Sigmoid colon (tissue), 7 donors: Measurements from ENCODE around the gene KCNT1. TPM values are rescaled to one million over a fixed set of nuclear protein-coding genes. Genes with fewer than 3 reads are reported as not detected.

ENCODE experiments used
- DNase-seq: peaks from one replicate; pipeline ENCODE4 v3.0.0-alpha.2; 2019
- H3K27ac ChIP-seq, 4 donors: fragments of 200-600 bp; sonication (generic); one replicate each; pipeline ENCODE4 v1.5.1; 2016 to 2019; ENCODE audit warnings: mild to moderate bottlenecking in 1 of 4
- H3K27me3 ChIP-seq, 3 donors: fragments of 200-600 bp; sonication (generic); one replicate each; pipeline ENCODE4 v1.5.1; 2019; ENCODE audit warnings: mild to moderate bottlenecking in 1 of 3
- H3K36me3 ChIP-seq, 4 donors: fragments of 200-600 bp; sonication (generic); one replicate each; pipeline ENCODE4 v1.5.1; 2016 to 2019
- H3K4me1 ChIP-seq, 4 donors: fragments of 200-600 bp; sonication (generic); one replicate each; pipeline ENCODE4 v1.5.1; 2017 to 2019
- H3K4me3 ChIP-seq, 4 donors: fragments of 200-600 bp; sonication (generic); one replicate each; pipeline ENCODE4 v1.5.1; 2017 to 2019; ENCODE audit warnings: mild to moderate bottlenecking in 2 of 4, moderate library complexity in 1 of 4
- H3K9me3 ChIP-seq, 4 donors: fragments of 200-600 bp in 3 of 4; sonication (generic) in 3 of 4; one replicate each; pipeline versions ENCODE4 v1.5.1 to v1.6.1; 2013 to 2019
- EP300 ChIP-seq, 4 donors: sonication (generic); formaldehyde crosslinking; IDR thresholded peaks; one replicate each; pipeline ENCODE4 v1.6.1; 2017; ENCODE audit warnings: antibody characterized with exemption in 4 of 4
- POLR2A ChIP-seq, 2 donors: fragments of 450-650 bp; IDR thresholded peaks; one replicate each; pipeline ENCODE4 v1.6.1; 2016; ENCODE audit warnings: antibody characterized with exemption in 2 of 2, mild to moderate bottlenecking in 2 of 2, moderate library complexity in 2 of 2
- POLR2AphosphoS5 ChIP-seq, 4 donors: sonication (generic); formaldehyde crosslinking; IDR thresholded peaks; one replicate each; pipeline ENCODE4 v1.6.1; 2017; ENCODE audit warnings: antibody characterized with exemption in 4 of 4
- WGBS, 2 donors: extraction: QIAGEN DNeasy Blood & Tissue Kit; methylation state at CpG; one replicate each; pipeline ENCODE4 v1.1.7; 2013; 5-methylcytosine and 5-hydroxymethylcytosine counted together
- intact Hi-C: fragments of 100-400 bp; cut with DNase I; formaldehyde crosslinking; loops from one replicate; pipeline ENCODE4 v1.15.1; 2023
- polyA plus RNA-seq, 3 donors: library from polyadenylated mRNA; stranded (reverse); fragments of 200-250 nt; gene quantifications; one replicate each; pipeline ENCODE4 v1.2.3, GENCODE V29; 2013
- total RNA-seq, 4 donors: library from RNA; depleted of rRNA; stranded (reverse); fragments of >200 nt; gene quantifications; one replicate each; pipeline ENCODE4 v1.1.0, GENCODE V29; 2016
- TF ChIP-seq, protein P1 (sequence below), 4 experiments: fragments of 450-650 bp in 3 of 4; fragments of 200-600 bp in 1 of 4; IDR thresholded peaks; one replicate each; pipeline ENCODE4 v1.5.1; 2016 to 2019; ENCODE audit warnings: antibody characterized with exemption in 4 of 4, mild to moderate bottlenecking in 3 of 4, moderate library complexity in 2 of 4
- donor health status: healthy with polysubstance abuse.
- donor health status: Bipolar disorder and iron deficiency.
- donor health status: healthy.

The KCNT1 gene
- total and polyA plus RNA-seq, 7 donors = 0.23 to 0.95 (median 0.32) TPM; not detected in 3

DNA sequence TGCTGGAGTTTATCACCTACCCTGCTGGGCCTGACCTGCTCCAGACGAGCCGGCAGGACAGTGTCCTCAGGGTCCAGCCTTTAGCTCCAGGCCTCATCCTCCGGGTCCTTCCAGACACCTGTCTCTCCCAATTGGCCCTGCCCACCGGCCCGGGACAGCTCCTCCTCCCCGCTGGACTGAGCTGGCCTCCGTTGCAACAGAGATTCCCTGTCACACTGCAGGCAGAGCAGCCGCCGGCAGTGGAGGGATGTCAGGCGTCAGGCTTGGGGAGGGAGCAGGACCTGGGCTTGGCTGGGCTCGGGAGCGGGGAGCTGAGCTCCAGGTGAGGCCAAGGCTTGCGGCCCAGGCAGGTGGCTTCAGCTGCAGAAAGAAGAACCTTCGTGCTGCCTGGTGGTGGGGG, 1.7 kb downstream of the KCNT1 start:
- intact Hi-C loops = no loop called here
- Histone ChIP-seq H3K27ac (no peak overlapping the region), H3K36me3 (no peaks in the 10 kb centered on the region), H3K4me1 (peaks cover 0 to 17% (median 12%) of the 10 kb centered on the region in 4 donors), H3K9me3 (no peaks in the 10 kb centered on the region), H3K27me3 (peaks cover 19 to 67% (median 67%) of the 10 kb centered on the region in 3 donors), H3K4me3 (no peak overlapping the region)
- DNase-seq = no peak
- TF ChIP-seq POLR2A (IDR thresholded peaks at IDR 0.05) = no peak
- no peak for TF ChIP-seq POLR2AphosphoS5 (IDR thresholded peaks at IDR 0.05)
- TF ChIP-seq EP300 (IDR thresholded peaks at IDR 0.05) = no peak
- WGBS, 2 donors = 18 to 36% methylated on average over 14 of the region's 14 CpGs

- TF ChIP-seq, protein P1, sequence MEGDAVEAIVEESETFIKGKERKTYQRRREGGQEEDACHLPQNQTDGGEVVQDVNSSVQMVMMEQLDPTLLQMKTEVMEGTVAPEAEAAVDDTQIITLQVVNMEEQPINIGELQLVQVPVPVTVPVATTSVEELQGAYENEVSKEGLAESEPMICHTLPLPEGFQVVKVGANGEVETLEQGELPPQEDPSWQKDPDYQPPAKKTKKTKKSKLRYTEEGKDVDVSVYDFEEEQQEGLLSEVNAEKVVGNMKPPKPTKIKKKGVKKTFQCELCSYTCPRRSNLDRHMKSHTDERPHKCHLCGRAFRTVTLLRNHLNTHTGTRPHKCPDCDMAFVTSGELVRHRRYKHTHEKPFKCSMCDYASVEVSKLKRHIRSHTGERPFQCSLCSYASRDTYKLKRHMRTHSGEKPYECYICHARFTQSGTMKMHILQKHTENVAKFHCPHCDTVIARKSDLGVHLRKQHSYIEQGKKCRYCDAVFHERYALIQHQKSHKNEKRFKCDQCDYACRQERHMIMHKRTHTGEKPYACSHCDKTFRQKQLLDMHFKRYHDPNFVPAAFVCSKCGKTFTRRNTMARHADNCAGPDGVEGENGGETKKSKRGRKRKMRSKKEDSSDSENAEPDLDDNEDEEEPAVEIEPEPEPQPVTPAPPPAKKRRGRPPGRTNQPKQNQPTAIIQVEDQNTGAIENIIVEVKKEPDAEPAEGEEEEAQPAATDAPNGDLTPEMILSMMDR (IDR thresholded peaks at IDR 0.05) = no peak
- TF ChIP-seq EP300 (IDR thresholded peaks at IDR 0.05) (no peak), POLR2AphosphoS5 (IDR thresholded peaks at IDR 0.05) (no peak), POLR2A (IDR thresholded peaks at IDR 0.05) (no peak)
- peaks cover 19 to 67% (median 67%) of the 10 kb centered on the region in 3 donors for H3K27me3 ChIP-seq
- H3K4me3 ChIP-seq = no peak overlapping the region
- H3K36me3 ChIP-seq = no peaks in the 10 kb centered on the region
- peaks cover 0 to 17% (median 12%) of the 10 kb centered on the region in 4 donors for H3K4me1 ChIP-seq
- no peak overlapping the region for H3K27ac ChIP-seq
- DNase-seq = no peak
- no peaks in the 10 kb centered on the region for H3K9me3 ChIP-seq
- WGBS, 2 donors = 72 to 73% methylated on average over 5 of the region's 5 CpGs
- intact Hi-C loops = no loop called here
Measured at GRCh38 chr9:135704483-135704882, 2.5 kb downstream of the KCNT1 start.

DNA sequence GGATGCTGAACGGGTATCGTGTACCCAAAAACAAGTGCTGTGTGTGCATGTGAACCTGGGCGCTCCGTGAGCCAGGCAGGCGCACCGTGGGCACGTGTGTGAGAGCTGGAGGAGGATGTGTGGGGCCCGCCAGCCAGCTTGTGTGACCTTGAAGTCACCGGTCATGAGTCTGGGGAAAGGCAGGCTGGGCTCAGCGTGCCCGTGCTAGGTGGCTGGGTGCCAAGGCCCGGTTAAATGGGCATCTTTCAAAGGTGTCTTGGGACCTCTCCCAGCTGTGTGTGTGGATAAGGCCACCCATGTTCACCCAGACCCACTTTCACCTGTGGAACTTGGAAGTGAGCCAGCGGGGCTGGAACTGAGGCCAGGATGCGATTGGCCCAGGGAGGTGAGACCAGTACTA, 3.4 kb downstream of the KCNT1 start:
- no peak overlapping the region for H3K27ac ChIP-seq
- no peak for DNase-seq

DNA sequence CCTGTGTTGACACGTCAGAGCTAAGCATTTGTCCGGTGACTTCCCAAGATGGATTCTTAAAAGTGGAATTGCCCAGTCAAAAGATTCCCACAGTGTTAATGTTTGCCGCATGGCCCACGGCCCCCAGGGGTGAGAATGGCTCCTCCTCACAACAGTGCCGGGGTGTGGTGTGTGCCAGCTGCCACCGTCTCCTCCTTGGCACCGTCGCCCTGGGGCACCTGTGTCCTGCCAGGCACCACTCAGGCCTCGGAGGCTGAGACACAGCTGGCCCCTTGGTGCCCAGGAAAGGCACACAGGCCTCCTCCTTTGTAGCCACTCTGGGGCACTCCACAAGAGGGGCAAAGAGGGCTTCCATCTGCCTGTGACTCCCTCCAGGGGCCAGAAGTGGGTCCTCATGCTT, 4.3 kb downstream of the KCNT1 start:
- Histone ChIP-seq H3K4me1 (peaks cover 0 to 17% (median 12%) of the 10 kb centered on the region in 4 donors), H3K9me3 (no peaks in the 10 kb centered on the region), H3K36me3 (no peaks in the 10 kb centered on the region), H3K4me3 (no peak overlapping the region), H3K27ac (no peak overlapping the region), H3K27me3 (peaks cover 19 to 68% (median 62%) of the 10 kb centered on the region in 3 donors)
- intact Hi-C loops = no loop called here
- WGBS, 2 donors = 62 to 84% methylated on average over 9 of the region's 9 CpGs
- TF ChIP-seq POLR2A (IDR thresholded peaks at IDR 0.05) (no peak), EP300 (IDR thresholded peaks at IDR 0.05) (no peak), POLR2AphosphoS5 (IDR thresholded peaks at IDR 0.05) (no peak)
- TF ChIP-seq, protein P1 (IDR thresholded peaks at IDR 0.05) = no peak
- no peak for DNase-seq

More for the DNA sequence above, 3.4 kb downstream of the KCNT1 start:
- 45 to 74% methylated on average over 14 of the region's 14 CpGs for WGBS, 2 donors
- TF ChIP-seq POLR2AphosphoS5 (IDR thresholded peaks at IDR 0.05) = no peak
- TF ChIP-seq POLR2A (IDR thresholded peaks at IDR 0.05) = no peak
- TF ChIP-seq, protein P1 (IDR thresholded peaks at IDR 0.05) = no peak
- TF ChIP-seq EP300 (IDR thresholded peaks at IDR 0.05) = no peak
- peaks cover 19 to 67% (median 67%) of the 10 kb centered on the region in 3 donors for H3K27me3 ChIP-seq
- intact Hi-C loops = no loop called here
- no peaks in the 10 kb centered on the region for H3K36me3 ChIP-seq
- no peaks in the 10 kb centered on the region for H3K9me3 ChIP-seq
- H3K4me1 ChIP-seq = peaks cover 0 to 17% (median 12%) of the 10 kb centered on the region in 4 donors
- H3K4me3 ChIP-seq = no peak overlapping the region

GRCh38 chr9:135707252-135708138, 5.5 kb downstream of the KCNT1 start:
- Histone ChIP-seq H3K27ac (no peak overlapping the region), H3K27me3 (peaks cover 10 to 63% (median 51%) of the 10 kb centered on the region in 3 donors), H3K4me1 (peaks cover 0 to 5% (median 2%) of the 10 kb centered on the region in 4 donors), H3K36me3 (no peaks in the 10 kb centered on the region), H3K9me3 (no peaks in the 10 kb centered on the region), H3K4me3 (no peak overlapping the region)
- WGBS, 2 donors = 38 to 56% methylated on average over 23 of the region's 23 CpGs
- TF ChIP-seq POLR2A (IDR thresholded peaks at IDR 0.05) (no peak), POLR2AphosphoS5 (IDR thresholded peaks at IDR 0.05) (no peak), EP300 (IDR thresholded peaks at IDR 0.05) (no peak)
- TF ChIP-seq, protein P1 (IDR thresholded peaks at IDR 0.05) = no peak
- intact Hi-C loops = no loop called here
- no peak for DNase-seq
